NCI-H146 (cell line): ENCODE data around the gene OR5V1.
"Not testable (repeated sequence)": the region's sequence is repeated elsewhere in the genome, so short reads cannot be mapped to it uniquely, and the experiment has no call there.

Source experiments
- DNase-seq: peaks from one replicate; lab custom pipeline; 2025; lab: John Stamatoyannopoulos, UW

OR5V1 gene

DNA sequence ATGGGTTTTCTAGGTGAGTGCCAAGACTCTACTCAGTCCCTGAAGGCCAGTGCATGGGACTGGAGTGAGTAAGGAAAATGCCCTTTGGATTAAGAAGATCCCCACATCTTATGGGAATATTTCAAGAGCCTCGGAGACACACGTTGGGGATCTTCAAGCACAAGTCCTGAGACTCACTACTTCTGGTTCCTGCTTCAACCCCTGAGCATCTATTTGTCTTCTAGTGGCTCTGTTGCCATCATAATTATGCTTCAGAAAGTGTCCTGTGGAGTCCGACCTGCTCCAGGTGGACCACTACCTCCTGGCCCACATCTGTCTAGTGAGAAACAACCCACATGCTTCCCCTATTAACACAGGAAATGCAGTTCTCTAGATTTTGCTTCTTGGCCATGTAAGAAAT lies at the start of gene OR5V1:
OR5V1 (minus strand) TSS at position 101 of the 400 bp plus-strand sequence. CDS start 12,670 bp downstream, outside the sequence.
- no peak for DNase-seq

DNA sequence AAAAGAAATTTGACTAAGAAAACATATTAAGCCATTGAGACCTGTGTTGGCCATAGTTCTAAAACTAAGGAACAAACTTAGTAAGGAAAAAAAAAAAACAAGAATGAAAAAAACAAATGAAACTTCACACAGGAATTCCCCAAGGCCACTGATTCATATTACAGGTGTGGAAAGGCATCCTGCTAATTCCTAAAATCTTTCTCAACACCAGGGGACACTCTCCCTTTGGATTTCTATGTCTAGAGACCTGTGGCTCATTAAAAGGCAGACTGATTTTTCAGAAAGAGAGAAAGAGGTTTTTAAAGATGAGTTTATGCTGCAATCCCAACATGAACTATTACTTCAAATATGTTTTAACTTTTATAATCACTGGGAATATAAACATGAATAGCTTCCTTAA lies 45.9 kb upstream of the OR5V1 start, which contains the start of gene OR12D1:
OR12D1 (plus strand) TSS at position 341 of the 400 bp plus-strand sequence.
- DNase-seq = no peak

DNA sequence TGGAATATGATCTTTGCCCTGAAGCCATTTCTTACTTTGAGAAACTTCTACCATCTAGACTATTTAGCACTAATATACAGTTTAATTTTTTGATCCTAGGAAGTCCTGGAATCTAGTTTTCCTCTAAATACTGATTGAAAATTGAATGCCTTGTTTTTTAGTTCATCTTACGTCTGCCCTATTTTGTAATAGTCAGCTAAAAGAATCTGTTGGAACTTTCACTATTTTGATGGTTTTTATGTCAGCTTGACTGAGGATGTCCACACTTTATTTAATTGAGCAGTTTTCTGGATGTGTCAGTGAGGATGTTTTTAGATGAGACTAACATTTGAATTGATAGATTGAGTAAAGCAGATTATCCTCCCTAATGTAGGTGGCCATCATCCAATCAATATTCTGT lies 35.1 kb upstream of the OR5V1 start:
- DNase-seq = no peak

DNA sequence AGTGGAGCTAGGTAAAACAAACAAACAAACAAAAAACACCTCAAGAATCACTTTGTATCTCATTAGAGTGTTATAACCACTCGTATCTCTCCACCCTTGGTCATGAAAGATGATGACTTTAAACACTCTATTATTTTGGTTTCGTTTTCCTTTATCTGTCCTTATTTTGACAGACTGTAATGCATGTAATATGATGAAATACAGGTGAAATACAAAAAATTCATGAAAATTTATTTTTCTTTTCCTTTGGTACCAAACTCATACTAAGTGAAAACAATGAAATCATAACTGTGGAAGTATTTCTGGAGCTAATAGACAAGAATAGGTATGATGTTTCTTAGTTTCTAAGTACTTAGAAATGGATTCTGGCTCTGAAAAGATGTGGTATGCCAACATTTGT lies 30.9 kb upstream of the OR5V1 start:
- DNase-seq = no peak

DNA sequence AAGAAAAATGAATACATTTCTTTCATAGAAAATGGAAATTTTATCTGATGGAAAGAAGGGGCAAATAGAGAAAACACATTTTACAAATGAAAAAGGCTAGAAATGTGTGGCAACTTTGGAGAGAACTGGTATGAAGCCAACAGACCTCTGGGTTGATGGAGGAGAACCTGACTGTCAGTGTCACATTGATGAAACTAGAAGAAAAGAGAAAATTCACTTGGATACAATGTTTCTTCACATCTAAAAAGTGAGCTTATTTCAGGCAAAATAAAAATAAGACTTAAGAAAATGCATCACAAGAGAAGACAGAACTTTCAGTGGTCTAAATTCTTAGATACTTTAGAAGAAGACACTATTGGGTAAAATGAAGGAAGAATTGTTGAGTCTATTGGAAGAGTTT lies 26.7 kb upstream of the OR5V1 start, which contains the start of gene OR12D2:
OR12D2 (plus strand) TSS at position 301 of the 400 bp plus-strand sequence. CDS start 1,069 bp downstream, outside the sequence.
- DNase-seq = no peak

DNA sequence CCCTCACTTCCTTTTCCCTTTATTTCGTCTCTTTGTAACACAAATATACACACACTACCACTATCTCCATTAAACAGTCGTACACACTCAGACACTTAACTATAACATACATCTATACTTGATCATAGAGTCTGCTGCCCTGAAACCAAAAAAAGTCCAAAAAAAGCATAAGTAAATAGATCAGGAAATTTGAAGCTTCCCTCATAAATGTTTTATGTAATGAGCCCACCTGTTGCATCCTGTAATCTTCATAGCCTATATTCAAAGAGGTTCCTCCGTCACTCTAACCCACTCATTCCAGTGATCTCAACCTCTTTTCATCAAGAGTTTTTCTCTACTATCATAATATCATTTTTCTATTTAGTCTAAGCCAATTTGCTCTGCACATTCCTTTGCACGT lies 19.9 kb upstream of the OR5V1 start:
- DNase-seq = no peak

DNA sequence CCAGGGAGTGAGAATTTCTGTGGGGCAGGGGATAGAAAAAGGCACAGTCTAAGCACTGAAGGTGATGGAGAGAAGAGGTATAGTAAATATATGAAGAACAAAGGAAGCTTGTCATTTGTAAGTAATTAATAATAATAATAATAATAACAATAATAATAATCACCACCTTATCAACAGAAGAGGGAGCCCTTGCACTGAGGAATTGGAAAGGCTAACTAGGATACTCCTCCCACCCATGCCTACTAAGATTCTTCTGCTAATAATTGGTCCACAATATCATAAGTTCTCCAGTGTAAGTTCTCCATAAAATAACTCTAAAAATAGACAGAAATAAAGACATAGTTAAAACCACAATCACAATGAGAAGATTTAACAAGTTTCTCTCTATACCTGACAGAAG lies 7.3 kb upstream of the OR5V1 start:
- no peak for DNase-seq

DNA sequence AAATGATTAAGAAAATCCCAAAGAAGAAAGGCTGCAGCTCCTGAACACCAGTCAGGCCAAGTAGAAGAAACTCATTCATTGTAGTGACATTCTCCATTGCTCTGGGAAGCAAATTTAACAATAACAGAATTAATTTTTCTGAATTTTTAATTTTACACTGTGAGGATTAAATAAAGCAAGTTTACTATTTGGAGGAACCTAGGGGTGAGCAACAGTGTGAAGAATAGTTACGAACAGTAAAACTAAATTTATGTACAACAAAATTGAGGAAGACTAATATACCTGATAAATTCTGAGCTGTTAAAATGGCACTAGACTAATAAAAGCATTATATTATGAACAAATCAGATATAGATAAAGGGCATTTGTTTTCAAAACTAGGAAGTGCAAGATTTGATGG lies 6.5 kb upstream of the OR5V1 start, which contains the start of gene OR12D3:
OR12D3 (minus strand) TSS at position 101 of the 400 bp plus-strand sequence; CDS start at position 97, 4 bp downstream.
- no peak for DNase-seq

DNA sequence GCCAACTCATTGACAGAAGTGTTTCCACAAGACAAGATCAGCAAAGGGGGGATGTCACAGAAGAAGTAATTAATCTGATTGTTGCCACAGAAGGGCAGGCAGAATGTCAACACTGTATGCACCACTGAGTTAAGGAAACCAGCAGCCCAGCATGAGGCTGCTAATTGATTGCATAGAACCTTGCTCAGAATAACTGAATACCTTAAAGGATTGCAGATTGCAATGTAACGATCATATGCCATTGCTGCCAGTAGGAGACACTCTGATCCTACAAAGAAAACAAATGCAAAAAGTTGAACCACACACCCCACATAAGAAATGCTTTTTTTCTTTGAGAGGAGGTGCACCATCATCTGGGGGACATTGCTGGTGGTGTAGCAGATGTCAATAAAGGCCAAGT lies 13.1 kb downstream of the OR5V1 start:
- DNase-seq = no peak

DNA sequence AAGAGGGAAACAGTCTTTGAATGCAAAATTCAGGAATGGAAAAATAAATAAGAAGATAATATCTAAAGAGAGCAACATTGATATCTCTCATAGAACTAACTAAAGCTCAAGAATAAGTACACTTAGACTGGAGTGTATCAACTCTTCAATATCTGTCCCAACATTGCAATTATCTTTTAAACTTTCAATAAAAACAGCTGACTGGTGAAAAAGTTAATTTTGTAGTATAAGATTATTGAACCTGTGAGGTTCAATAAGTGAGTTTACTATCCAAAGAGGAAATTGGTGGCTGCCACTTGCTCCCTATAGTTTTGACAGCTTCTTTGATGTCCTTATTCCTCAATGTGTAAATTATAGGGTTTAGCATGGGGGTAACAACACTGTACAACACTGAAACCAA lies 13.7 kb downstream of the OR5V1 start:
- no peak for DNase-seq

DNA sequence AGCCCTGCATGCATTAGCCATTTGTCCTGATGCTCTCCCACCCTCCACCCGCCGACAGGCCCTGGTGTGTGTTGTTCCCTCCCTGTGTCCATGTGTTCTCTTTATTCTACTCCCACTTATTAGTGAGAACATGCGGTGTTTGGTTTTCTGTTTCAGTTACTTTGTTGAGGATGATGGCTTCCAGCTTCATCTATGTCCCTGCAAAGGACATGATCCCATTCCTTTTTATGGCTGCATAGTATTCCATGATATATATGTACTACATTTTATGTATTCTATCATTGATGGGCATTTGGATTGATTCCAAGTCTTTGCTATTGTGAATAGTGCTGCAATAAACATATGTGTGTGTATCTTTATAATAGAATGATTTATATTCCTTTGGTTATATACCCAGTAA lies 19.3 kb downstream of the OR5V1 start:
- DNase-seq = not testable (repeated sequence)

DNA sequence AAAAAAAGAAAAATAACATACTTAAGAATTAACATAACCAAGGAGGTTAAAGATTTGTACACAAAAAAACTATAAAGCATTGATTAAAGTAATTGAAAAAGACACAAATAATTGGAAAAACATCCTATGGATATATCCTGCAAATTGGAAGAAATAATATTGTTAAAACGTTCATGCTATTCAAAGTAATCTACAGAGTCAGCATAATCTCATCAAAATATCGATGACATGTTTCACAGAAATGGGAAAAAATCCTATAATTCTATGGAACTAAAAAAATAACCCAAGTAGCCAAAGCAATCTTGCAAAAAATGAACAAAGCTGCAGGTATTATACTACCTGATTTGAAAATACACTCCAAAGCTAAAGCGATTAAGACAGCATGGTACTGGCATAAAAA lies 23.3 kb downstream of the OR5V1 start:
- DNase-seq = no peak

DNA sequence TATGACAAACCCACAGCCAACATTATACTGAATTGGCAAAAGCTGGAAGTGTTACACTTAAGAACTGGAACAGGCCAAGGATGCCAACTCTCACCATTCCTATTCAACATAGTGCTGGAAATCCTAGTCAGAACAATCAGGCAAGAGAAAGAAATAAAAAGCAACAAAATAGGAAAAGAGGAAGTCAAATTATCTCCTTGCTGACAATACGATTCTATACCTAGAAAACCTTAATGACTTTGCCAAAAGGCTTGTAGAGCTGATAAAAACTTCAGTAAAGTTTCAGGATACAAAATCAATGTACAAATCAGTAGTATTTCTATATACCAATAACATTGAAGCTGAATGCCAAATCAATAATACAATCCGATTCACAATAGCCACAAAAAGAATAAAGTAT lies 32.4 kb downstream of the OR5V1 start:
- no peak for DNase-seq

DNA sequence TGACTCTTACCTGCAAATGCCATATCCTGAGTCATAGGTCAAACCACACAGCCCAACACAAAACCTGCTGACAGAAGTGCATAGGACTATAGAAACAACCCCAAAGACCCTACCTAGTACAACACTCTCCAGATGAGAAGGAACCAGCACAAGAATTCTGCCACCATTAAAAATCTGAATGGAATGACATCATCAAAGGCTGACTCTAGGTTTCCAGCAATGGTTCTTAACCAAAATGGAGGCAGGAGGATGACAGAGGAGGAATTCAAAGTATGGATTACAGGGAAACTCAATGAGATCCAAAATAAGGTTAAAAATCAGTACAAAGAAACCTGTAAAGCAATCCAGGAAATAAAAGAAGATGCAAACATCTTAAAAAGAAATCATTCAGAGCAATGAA lies 36.0 kb downstream of the OR5V1 start:
- DNase-seq = no peak

DNA sequence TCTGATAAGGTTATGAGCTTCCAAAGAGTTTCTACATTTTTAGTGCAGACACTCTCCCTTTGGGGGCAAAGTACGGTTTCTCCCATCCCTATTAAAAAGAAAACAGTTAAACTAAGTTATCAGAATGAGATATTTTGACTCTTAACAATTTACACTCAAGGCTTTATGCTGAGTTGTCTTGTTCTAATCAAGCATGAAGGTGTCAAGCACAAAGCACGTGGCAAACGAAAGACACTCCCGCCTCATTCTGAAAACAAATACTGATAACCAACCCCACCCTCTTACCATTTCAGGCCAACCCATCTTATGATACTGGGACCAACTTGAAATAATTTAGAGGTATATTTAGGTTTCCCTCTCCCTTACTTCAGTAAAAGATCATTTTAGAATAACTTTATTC lies 42.9 kb downstream of the OR5V1 start:
- no peak for DNase-seq

DNA sequence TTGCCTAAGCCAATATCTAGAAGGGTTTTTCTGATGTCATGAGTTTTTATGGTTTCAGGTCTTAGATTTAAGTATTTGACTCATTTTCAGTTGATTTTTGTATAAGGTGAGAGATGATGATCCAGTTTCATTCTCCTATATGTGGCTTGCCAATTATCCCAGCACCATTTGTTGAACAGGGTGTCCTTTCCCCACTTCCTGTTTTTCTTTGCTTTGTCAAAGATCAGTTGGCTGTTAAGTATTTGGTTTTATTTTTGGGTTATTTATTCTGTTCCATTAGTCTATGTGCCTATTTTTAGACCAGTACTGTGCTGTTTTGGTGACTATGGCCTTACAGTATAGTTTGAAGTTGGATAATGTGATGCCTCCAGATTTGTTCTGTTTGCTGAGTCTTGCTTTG lies 45.3 kb downstream of the OR5V1 start:
- DNase-seq = not testable (repeated sequence)

DNA sequence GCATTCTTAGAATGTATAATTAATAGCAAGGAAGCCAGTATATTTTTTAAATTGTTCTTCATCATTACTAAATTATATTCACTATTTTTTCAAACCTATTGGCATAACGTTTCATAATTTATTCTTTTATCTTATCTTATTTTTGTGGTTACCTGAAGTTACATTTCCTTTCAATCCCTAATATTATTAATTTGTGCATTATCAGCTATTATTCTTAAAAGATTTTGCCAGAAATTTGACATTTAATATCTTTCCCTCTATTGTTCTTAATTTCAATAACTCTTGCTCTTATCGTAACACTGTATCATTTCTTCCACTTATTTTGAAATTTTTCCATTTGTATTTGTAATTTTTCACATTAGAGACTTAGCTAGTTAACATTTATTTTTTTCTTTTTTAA lies 48.7 kb downstream of the OR5V1 start:
- DNase-seq = no peak
